MM.1S (cell line): ENCODE data around the gene AMIGO1.

ENCODE experiments used
- DNase-seq: peaks from one replicate; pipeline ENCODE4 v3.0.0-alpha.2; 2015
- H2AFZ ChIP-seq: fragments of 300-600 bp; sonication (generic); 2 replicates; pipeline ENCODE4 v1.6.0; 2016; ENCODE audit warnings: antibody characterized with exemption, low read length
- H3F3A ChIP-seq: fragments of 300-600 bp; sonication (generic); 2 replicates; pipeline ENCODE4 v1.6.1; 2016; ENCODE audit warnings: mild to moderate bottlenecking, antibody characterized with exemption, low read length, moderate library complexity, mixed read lengths; ENCODE audit not compliant: insufficient read depth
- H3K27ac ChIP-seq: fragments of 300-600 bp; sonication (generic); 2 replicates; pipeline ENCODE4 v1.5.1; 2016; ENCODE audit warnings: mild to moderate bottlenecking, low read length
- H3K27me3 ChIP-seq: fragments of 300-600 bp; sonication (generic); replicated peaks from 2 replicates; pipeline ENCODE4 v1.6.0; 2016; ENCODE audit warnings: low read length; ENCODE audit not compliant: insufficient read depth
- H3K36me3 ChIP-seq: fragments of 300-600 bp; sonication (generic); replicated peaks from 2 replicates; pipeline ENCODE4 v1.6.1; 2016; ENCODE audit warnings: mild to moderate bottlenecking, low read length, mixed read lengths; ENCODE audit not compliant: insufficient read depth
- H3K4me1 ChIP-seq: fragments of 300-600 bp; sonication (generic); 2 replicates; pipeline ENCODE4 v1.6.1; 2016; ENCODE audit warnings: low read length, mixed read lengths
- H3K4me2 ChIP-seq: fragments of 300-600 bp; sonication (generic); 2 replicates; pipeline ENCODE4 v1.6.0; 2016; ENCODE audit warnings: low read depth, low read length
- H3K4me3 ChIP-seq: fragments of 300-600 bp; sonication (generic); 2 replicates; pipeline ENCODE4 v1.5.1; 2016; ENCODE audit warnings: low read length, mixed read lengths
- H3K79me2 ChIP-seq: fragments of 300-600 bp; sonication (generic); 2 replicates; pipeline ENCODE4 v1.6.1; 2016; ENCODE audit warnings: mixed run types, low read length, mixed read lengths
- H3K9ac ChIP-seq: fragments of 300-600 bp; sonication (generic); 2 replicates; pipeline ENCODE4 v1.6.1; 2016; ENCODE audit warnings: low read length, mixed read lengths
- H3K9me2 ChIP-seq: fragments of 300-600 bp; sonication (generic); replicated peaks from 2 replicates; pipeline ENCODE4 v1.6.1; 2016; ENCODE audit warnings: mild to moderate bottlenecking, low read length, mixed read lengths; ENCODE audit not compliant: insufficient read depth
- H3K9me3 ChIP-seq: fragments of 300-600 bp; sonication (generic); replicated peaks from 2 replicates; pipeline ENCODE4 v1.6.1; 2016; ENCODE audit warnings: mild to moderate bottlenecking, low read length, mixed read lengths; ENCODE audit not compliant: insufficient read depth
- H4K20me1 ChIP-seq: fragments of 300-600 bp; sonication (generic); 2 replicates; pipeline ENCODE4 v1.6.1; 2016; ENCODE audit warnings: mild to moderate bottlenecking, low read length, moderate library complexity, mixed read lengths; ENCODE audit not compliant: insufficient read depth
- EZH2 ChIP-seq: fragments of 300-600 bp; sonication (generic); optimal IDR thresholded peaks from 2 replicates; pipeline ENCODE3; 2017; ENCODE audit warnings: low read depth, mild to moderate bottlenecking, antibody characterized with exemption, low read length, mixed read lengths
- EZH2phosphoT487 ChIP-seq: fragments of 300-600 bp; sonication (generic); IDR thresholded peaks from 2 replicates; pipeline ENCODE4 v1.6.1; 2018; ENCODE audit warnings: antibody characterized with exemption, low read length
- TF ChIP-seq, protein P1 (sequence below): fragments of 300-600 bp; sonication (generic); IDR thresholded peaks from 2 replicates; pipeline ENCODE4 v1.5.1; 2016; ENCODE audit warnings: antibody characterized with exemption, low read length, mixed read lengths

The AMIGO1 gene

DNA sequence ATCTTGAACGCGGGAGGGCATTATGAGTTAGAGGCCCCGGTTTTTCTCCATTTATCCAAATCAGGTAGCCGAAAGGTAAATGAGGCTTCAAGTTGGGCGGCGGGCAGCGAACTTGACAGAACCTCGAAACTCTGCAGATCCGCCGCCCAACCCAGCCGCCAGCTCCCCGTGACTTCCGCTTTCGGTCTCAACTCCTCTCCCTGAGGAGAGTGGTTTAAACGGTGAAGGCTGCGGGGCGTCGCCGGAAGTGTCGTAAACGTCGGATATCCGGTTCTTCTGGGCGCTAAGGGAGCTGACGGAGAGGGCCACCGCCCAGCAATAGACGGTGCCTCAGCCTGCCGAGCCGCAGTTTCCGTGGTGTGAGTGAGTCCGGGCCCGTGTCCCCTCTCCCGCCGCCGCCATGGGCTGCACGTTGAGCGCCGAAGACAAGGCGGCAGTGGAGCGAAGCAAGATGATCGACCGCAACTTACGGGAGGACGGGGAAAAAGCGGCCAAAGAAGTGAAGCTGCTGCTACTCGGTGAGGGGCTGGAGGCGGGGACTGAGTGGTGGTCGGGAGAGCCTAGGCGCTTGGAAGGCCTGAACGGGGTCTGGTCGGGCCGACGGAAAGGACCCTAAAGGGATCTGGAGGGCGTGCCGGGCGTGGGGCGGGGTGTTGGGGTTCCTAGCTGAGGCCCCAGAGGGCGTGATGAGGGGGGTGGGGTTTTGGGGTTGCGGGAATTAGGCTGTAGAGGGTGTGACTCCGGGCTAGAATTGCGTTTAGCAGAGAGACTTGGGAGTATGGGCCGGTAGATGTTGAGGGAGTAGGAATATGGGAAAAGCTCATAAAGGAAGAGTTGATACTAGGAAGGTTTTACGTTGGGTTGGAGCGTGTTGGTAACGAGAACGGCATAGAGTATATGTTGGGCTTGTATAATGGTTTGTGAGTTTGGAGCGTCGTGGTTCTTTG, 39.1 kb upstream of the AMIGO1 start, which contains the start of gene GNAI3:
GNAI3 (plus strand) TSS at position 295 of the 947 bp plus-strand sequence; CDS start at position 401, 106 bp downstream.
- DNase-seq, result peak; percentile 92
- Histone ChIP-seq H3K27ac (peak within 1 kb of the TSS; percentile 90), H3K4me1 (peaks cover 6% of the 10 kb centered on the region; the same call in 1 of the 2 replicates), H3K27me3 (no peaks in the 10 kb centered on the region), H3K4me3 (peak within 1 kb of the TSS; percentile 92), H3K9ac (peak within 1 kb of the TSS; percentile 81), H3K79me2 (peaks cover 63% of the 10 kb centered on the region), H3F3A (peaks cover 12% of the 10 kb centered on the region), H3K36me3 (no peaks in the 10 kb centered on the region), H2AFZ (peak within 1 kb of the TSS; percentile 63; the same call in 1 of the 2 replicates), H3K9me2 (no peaks in the 10 kb centered on the region), H4K20me1 (no peaks in the 10 kb centered on the region), H3K4me2 (peak within 1 kb of the TSS; percentile 89), H3K9me3 (no peaks in the 10 kb centered on the region)
- TF ChIP-seq EZH2phosphoT487, result no peak

DNA sequence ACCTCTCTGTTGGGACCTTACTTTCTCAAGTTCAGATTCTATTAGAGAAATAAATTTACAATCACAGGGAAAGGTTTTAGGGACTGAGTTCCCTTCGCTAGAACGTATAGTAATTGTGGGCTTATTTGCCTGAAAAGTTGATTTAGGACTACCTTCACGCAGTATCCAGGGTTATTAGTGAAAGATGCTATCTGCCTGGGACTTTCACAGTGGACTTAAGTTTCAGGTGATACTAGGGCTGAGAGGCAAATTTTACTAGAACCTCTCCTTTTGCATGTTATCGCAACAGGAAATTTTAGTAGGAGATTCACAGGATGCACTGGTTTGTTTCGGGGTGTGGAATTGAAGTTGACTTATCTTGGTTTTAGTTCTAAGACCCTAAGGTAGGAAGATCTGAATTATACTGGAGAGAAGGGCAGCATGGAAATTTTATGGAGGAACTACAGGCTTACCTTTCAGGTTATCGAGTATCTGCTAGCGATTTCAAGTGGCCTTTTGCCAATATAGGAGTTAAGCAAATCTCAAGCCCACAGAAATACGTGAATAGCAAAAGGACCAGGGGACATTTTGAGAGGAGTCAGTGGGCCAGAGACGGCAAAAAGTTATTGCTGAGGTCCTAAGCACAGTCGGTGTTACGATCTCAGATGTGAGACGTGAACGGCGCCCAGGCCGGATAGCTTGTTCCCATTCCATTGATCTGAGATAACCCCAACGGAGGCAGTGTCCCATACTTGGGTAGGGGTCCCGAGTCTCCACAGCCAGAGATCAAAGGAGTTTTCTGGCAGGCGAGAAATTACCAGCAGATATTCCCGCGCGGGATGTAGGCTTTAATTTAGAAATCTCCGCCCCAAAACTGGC, 38.2 kb upstream of the AMIGO1 start:
- Histone ChIP-seq H3K4me1 (peaks cover 6% of the 10 kb centered on the region; the same call in 1 of the 2 replicates), H3K36me3 (no peaks in the 10 kb centered on the region), H3K4me2 (peak overlapping the region; percentile 89), H2AFZ (0 out of 2 replicates have a peak overlapping the region, but pooled peaks have one; percentile 63), H4K20me1 (no peaks in the 10 kb centered on the region), H3K27me3 (no peaks in the 10 kb centered on the region), H3K9me3 (no peaks in the 10 kb centered on the region), H3K9me2 (no peaks in the 10 kb centered on the region), H3K9ac (peak overlapping the region; percentile 81), H3F3A (peaks cover 12% of the 10 kb centered on the region), H3K4me3 (peak overlapping the region; percentile 92), H3K79me2 (peaks cover 54% of the 10 kb centered on the region), H3K27ac (peak overlapping the region; percentile 90)
- DNase-seq, result peak; percentile 10
- no peak for TF ChIP-seq EZH2phosphoT487
- TF ChIP-seq, protein P1, sequence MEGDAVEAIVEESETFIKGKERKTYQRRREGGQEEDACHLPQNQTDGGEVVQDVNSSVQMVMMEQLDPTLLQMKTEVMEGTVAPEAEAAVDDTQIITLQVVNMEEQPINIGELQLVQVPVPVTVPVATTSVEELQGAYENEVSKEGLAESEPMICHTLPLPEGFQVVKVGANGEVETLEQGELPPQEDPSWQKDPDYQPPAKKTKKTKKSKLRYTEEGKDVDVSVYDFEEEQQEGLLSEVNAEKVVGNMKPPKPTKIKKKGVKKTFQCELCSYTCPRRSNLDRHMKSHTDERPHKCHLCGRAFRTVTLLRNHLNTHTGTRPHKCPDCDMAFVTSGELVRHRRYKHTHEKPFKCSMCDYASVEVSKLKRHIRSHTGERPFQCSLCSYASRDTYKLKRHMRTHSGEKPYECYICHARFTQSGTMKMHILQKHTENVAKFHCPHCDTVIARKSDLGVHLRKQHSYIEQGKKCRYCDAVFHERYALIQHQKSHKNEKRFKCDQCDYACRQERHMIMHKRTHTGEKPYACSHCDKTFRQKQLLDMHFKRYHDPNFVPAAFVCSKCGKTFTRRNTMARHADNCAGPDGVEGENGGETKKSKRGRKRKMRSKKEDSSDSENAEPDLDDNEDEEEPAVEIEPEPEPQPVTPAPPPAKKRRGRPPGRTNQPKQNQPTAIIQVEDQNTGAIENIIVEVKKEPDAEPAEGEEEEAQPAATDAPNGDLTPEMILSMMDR, result no peak

DNA sequence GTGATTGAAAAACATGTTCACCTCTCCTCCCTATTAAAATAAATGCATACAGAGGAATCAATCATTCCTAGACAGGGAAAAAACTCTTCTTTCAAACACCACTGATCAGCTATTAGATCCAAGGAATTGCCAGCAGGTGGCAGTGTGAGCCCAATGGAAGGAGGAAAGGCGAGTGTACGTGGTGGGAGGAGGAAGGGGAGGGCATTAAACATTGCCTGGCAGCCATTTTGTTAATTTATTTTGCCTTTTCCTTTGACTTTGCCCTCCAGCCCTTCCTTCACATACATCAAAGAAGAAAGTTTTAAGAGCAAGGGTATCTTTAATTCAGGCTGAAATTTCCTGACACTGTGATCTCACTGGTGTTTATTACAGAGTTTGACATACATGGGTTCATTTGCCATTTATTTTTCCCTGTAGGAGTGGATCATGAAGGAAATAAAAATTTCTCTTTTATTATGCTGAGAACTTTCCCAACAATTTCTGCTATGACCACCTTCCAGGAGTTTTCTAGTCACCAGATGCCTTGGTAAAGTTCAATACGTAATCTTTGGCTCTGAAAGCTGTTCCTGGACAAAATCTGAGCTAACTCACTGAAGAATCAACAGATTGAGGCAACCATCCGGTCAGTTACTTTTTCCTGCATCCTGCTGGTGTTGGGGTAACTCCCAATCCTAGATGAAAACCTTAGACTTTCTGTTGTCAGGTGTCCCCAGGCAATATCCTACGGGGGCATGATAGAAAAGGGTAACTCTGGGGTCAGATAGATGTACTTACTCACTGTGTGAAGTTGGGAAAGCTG, 37.0 kb upstream of the AMIGO1 start:
- Histone ChIP-seq H3K4me1 (peaks cover 6% of the 10 kb centered on the region; the same call in 1 of the 2 replicates), H3K36me3 (no peaks in the 10 kb centered on the region), H4K20me1 (no peaks in the 10 kb centered on the region), H3F3A (peaks cover 12% of the 10 kb centered on the region), H3K4me3 (peak overlapping the region; percentile 92), H3K79me2 (peaks cover 43% of the 10 kb centered on the region), H3K4me2 (peak overlapping the region; percentile 89), H3K9me3 (no peaks in the 10 kb centered on the region), H3K9me2 (no peaks in the 10 kb centered on the region), H3K27ac (peak overlapping the region; percentile 90; the same call in 1 of the 2 replicates), H3K27me3 (no peaks in the 10 kb centered on the region), H3K9ac (peak overlapping the region; percentile 81), H2AFZ (peak overlapping the region; percentile 63)
- TF ChIP-seq, protein P1, result peak; percentile 64
- no peak for TF ChIP-seq EZH2
- no peak for TF ChIP-seq EZH2phosphoT487
- peak; percentile 79 for DNase-seq
